Suprapubic skin (tissue), 4 donors: Measurements from ENCODE around the gene MAGI3. TPM values are rescaled to one million over a fixed set of nuclear protein-coding genes. Genes with fewer than 3 reads are reported as not detected.

Experiments
- DNase-seq, 2 donors: peaks; one replicate each; pipeline ENCODE4 v3.0.0-alpha.2; 2019; ENCODE audit warnings: low spot score in 2 of 2
- H3K27ac ChIP-seq: fragments of 200-600 bp; sonication (generic); one replicate; pipeline ENCODE4 v1.5.1; 2019
- H3K27me3 ChIP-seq: fragments of 200-600 bp; sonication (generic); one replicate; pipeline ENCODE4 v1.5.1; 2019
- H3K36me3 ChIP-seq: fragments of 200-600 bp; sonication (generic); one replicate; pipeline ENCODE4 v1.5.1; 2019
- H3K4me1 ChIP-seq: fragments of 200-600 bp; sonication (generic); one replicate; pipeline ENCODE4 v1.5.1; 2019
- H3K4me3 ChIP-seq: fragments of 200-600 bp; sonication (generic); one replicate; pipeline ENCODE4 v1.5.1; 2019; ENCODE audit warnings: mild to moderate bottlenecking
- H3K9me3 ChIP-seq: fragments of 200-600 bp; sonication (generic); one replicate; pipeline ENCODE4 v1.5.1; 2019
- EP300 ChIP-seq: sonication (generic); formaldehyde crosslinking; IDR thresholded peaks from one replicate; pipeline ENCODE4 v1.6.1; 2017; ENCODE audit warnings: antibody characterized with exemption
- POLR2A ChIP-seq, 2 donors: fragments of 450-650 bp; IDR thresholded peaks; one replicate each; pipeline ENCODE4 v1.6.1; 2017; ENCODE audit warnings: antibody characterized with exemption in 2 of 2, mild to moderate bottlenecking in 2 of 2, moderate library complexity in 2 of 2
- POLR2AphosphoS5 ChIP-seq, 3 donors: sonication (generic); formaldehyde crosslinking; IDR thresholded peaks; one replicate each; pipeline ENCODE4 v1.6.1; 2017; ENCODE audit warnings: antibody characterized with exemption in 3 of 3
- WGBS: methylation state at CpG from one replicate; pipeline ENCODE4 v1.1.5; 2018; 5-methylcytosine and 5-hydroxymethylcytosine counted together
- total RNA-seq, 4 donors: library from RNA; depleted of rRNA; stranded (reverse); fragments of >200 nt; gene quantifications; one replicate each; pipeline ENCODE4 v1.1.0, GENCODE V29; 2016
- TF ChIP-seq, protein P1 (sequence below), 2 donors: fragments of 200-600 bp in 1 of 2; fragments of 450-650 bp in 1 of 2; sonication (generic) in 1 of 2; IDR thresholded peaks; one replicate each; pipeline ENCODE4 v1.5.1; 2016 to 2019; ENCODE audit warnings: antibody characterized with exemption in 2 of 2, mild to moderate bottlenecking in 1 of 2, moderate library complexity in 1 of 2

MAGI3 gene
- total RNA-seq, 4 donors from 2014 or later = 8.3 to 18.8 (median 10.7) TPM

DNA sequence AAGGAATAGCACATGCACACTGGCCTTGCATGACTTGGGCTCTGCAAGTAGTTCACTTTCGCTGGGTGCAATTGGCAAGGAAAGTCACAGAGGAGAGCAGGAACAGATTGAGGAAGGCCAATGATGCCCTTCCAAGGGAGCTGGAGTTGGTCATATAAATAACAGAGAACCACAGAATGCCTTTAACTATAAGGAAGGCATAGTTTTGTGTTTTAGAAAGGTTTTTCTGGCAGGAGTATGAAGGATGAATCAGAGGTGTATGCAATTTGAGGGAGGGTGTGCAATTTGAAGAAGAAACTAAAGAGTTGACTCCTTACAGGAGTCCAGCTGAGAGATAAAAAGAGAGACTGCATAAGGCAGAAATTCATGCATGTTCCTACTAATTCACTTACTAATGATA, 256.8 kb downstream of the MAGI3 start:
- TF ChIP-seq POLR2A (IDR thresholded peaks at IDR 0.05) = no peak
- no peak for TF ChIP-seq POLR2AphosphoS5 (IDR thresholded peaks at IDR 0.05)
- TF ChIP-seq, protein P1, sequence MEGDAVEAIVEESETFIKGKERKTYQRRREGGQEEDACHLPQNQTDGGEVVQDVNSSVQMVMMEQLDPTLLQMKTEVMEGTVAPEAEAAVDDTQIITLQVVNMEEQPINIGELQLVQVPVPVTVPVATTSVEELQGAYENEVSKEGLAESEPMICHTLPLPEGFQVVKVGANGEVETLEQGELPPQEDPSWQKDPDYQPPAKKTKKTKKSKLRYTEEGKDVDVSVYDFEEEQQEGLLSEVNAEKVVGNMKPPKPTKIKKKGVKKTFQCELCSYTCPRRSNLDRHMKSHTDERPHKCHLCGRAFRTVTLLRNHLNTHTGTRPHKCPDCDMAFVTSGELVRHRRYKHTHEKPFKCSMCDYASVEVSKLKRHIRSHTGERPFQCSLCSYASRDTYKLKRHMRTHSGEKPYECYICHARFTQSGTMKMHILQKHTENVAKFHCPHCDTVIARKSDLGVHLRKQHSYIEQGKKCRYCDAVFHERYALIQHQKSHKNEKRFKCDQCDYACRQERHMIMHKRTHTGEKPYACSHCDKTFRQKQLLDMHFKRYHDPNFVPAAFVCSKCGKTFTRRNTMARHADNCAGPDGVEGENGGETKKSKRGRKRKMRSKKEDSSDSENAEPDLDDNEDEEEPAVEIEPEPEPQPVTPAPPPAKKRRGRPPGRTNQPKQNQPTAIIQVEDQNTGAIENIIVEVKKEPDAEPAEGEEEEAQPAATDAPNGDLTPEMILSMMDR (IDR thresholded peaks at IDR 0.05) = no peak
- no peak for TF ChIP-seq EP300
- no peaks in the 10 kb centered on the region for H3K27me3 ChIP-seq
- no peak overlapping the region for H3K4me3 ChIP-seq
- no peak for DNase-seq
- whole genome bisulfite sequencing = 94% methylated on average over 1 of the region's 1 CpG
- H3K9me3 ChIP-seq = no peaks in the 10 kb centered on the region
- no peak overlapping the region for H3K27ac ChIP-seq
- H3K36me3 ChIP-seq = peaks cover 12% of the 10 kb centered on the region
- H3K4me1 ChIP-seq = no peaks in the 10 kb centered on the region

DNA sequence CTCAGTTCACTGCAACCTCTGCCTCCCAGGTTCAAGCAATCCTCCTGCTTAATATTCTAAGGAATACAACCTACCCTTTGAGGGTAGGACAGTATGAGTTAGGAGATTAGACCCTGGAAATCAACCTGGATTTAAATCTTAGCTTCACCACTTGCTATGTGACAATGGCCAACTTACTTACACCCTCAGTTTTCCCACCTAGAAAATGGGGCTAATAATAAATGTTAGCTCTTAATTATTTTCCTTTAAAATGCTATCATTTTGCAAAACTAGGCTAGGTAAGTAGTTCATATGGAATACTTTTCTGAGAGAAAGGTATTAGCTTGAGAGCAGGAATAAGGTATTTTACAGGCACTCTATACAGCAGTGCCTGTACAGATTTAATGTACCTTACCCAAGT, 258.2 kb downstream of the MAGI3 start:
- peaks cover 6% of the 10 kb centered on the region for H3K36me3 ChIP-seq
- no peaks in the 10 kb centered on the region for H3K27me3 ChIP-seq
- H3K4me1 ChIP-seq = no peaks in the 10 kb centered on the region
- TF ChIP-seq EP300 = no peak
- no peak for TF ChIP-seq POLR2AphosphoS5 (IDR thresholded peaks at IDR 0.05)
- no peak for TF ChIP-seq POLR2A (IDR thresholded peaks at IDR 0.05)
- TF ChIP-seq, protein P1 (IDR thresholded peaks at IDR 0.05) = no peak
- no peak overlapping the region for H3K27ac ChIP-seq
- H3K4me3 ChIP-seq = no peak overlapping the region
- DNase-seq = no peak
- H3K9me3 ChIP-seq = no peaks in the 10 kb centered on the region

DNA sequence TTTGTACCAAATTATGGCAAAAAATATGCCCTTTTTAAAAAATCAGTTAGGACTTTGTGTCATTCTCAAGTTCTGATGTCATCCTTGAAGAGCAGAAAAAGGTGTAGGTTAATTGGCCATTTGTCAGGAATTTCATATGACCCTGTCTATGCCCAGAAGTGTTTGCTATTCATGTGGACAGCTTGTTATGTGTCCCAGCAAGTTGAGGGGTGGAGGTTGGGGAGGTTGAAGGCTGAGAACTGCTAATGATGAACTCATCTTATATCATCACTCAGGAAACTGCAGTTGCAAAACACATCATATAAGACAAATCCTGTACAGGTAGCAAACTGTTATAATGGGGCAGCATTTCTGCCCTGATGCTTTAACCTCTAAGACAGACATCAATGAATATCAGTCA, 262.5 kb downstream of the MAGI3 start:
- Histone ChIP-seq H3K36me3 (no peaks in the 10 kb centered on the region), H3K27me3 (no peaks in the 10 kb centered on the region), H3K9me3 (no peaks in the 10 kb centered on the region), H3K27ac (no peak overlapping the region), H3K4me1 (no peaks in the 10 kb centered on the region), H3K4me3 (no peak overlapping the region)
- no peak for DNase-seq
- no peak for TF ChIP-seq EP300
- no peak for TF ChIP-seq POLR2A (IDR thresholded peaks at IDR 0.05)
- no peak for TF ChIP-seq POLR2AphosphoS5 (IDR thresholded peaks at IDR 0.05)
- TF ChIP-seq, protein P1 (IDR thresholded peaks at IDR 0.05) = no peak

DNA sequence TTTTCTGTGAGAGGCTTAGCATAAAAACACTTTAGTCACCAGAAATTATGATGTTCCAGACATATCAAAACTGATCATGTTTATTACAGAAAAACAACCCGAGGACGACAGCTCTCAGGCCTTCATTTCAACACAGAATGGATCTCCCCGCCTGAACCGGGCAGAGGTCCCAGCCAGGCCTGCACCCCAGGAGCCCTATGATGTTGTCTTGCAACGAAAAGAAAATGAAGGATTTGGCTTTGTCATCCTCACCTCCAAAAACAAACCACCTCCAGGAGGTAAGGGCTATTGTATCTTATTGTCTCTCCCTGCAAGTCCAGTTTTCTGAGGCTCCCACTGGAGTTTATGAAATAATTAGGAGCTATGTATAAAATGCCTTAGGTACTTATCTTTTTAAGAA, 263.4 kb downstream of the MAGI3 start:
- no peaks in the 10 kb centered on the region for H3K27me3 ChIP-seq
- WGBS = 93% methylated on average over 5 of the region's 5 CpGs
- H3K9me3 ChIP-seq = no peaks in the 10 kb centered on the region
- H3K4me1 ChIP-seq = no peaks in the 10 kb centered on the region
- TF ChIP-seq POLR2AphosphoS5 (IDR thresholded peaks at IDR 0.05) (no peak), EP300 (no peak)
- TF ChIP-seq, protein P1 (IDR thresholded peaks at IDR 0.05) = no peak
- H3K36me3 ChIP-seq = no peaks in the 10 kb centered on the region
- H3K4me3 ChIP-seq = no peak overlapping the region
- DNase-seq = no peak
- H3K27ac ChIP-seq = no peak overlapping the region

DNA sequence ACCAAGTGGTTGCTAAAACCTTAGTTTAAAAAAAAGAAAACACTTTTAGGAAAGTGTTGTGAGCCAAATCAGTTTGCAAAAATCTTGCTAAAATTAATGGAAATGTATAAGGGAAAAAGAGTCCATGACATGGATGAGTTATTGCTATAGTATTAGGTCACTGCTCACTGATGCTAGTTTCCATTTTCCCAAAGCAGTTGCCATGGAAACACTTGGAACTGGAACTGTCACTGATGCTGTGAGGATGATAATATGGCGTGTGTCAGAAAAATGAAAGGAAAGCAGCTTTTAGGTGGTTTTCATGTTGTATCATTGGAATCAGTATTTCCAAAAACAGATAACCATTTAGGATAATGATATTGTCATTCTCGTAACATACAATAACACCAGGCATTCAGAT, 264.6 kb downstream of the MAGI3 start:
- H3K4me3 ChIP-seq = no peak overlapping the region
- 96% methylated on average over 2 of the region's 2 CpGs for WGBS
- no peaks in the 10 kb centered on the region for H3K9me3 ChIP-seq
- no peaks in the 10 kb centered on the region for H3K27me3 ChIP-seq
- no peak for TF ChIP-seq POLR2AphosphoS5 (IDR thresholded peaks at IDR 0.05)
- TF ChIP-seq, protein P1 (IDR thresholded peaks at IDR 0.05) = no peak
- no peak for TF ChIP-seq POLR2A (IDR thresholded peaks at IDR 0.05)
- TF ChIP-seq EP300 = no peak
- H3K4me1 ChIP-seq = no peaks in the 10 kb centered on the region
- DNase-seq = no peak
- no peaks in the 10 kb centered on the region for H3K36me3 ChIP-seq
- no peak overlapping the region for H3K27ac ChIP-seq
